Left cardiac atrium (tissue), 4 donors: ENCODE measurements around the gene RESF1. TPM values are rescaled to one million over a fixed set of nuclear protein-coding genes. Genes with fewer than 3 reads are reported as not detected.

Source experiments
- ATAC-seq, 2 donors: fragments of 200-7000 bp; cut with Tn5 transposase; one replicate each; pipeline ENCODE4 v1.9.1; 2020; ENCODE audit warnings: mild to moderate bottlenecking in 2 of 2, moderate library complexity in 2 of 2
- DNase-seq: peaks from one replicate; pipeline ENCODE4 v3.0.0-alpha.2; 2020
- intact Hi-C, 2 donors: fragments of 100-400 bp; cut with DNase I; formaldehyde crosslinking; loops; one replicate each; pipeline versions ENCODE4 v1.14.1 to v1.15.1; 2022 to 2023
- total RNA-seq, 2 donors: library from RNA; stranded (reverse); fragmentation: NEBNext Ultra II Directional; extraction: Animal tissue kit (Norgen Biotek cat#: 25700); gene quantifications; one replicate each; pipeline ENCODE4 v1.2.1, GENCODE V29; 2021
- donor health status: DM: no; HTN: yes; CAD: no.
- donor health status: DM: no; HTN: yes; CAD: no; lungs with severe emphysema.
- donor health status: DM: yes; HTN: yes; CAD: no.
- donor health status: Dilated cardiomyopathy.

Gene RESF1
- total RNA-seq, 2 donors from 2014 or later: 19.8 to 31.2 TPM

DNA sequence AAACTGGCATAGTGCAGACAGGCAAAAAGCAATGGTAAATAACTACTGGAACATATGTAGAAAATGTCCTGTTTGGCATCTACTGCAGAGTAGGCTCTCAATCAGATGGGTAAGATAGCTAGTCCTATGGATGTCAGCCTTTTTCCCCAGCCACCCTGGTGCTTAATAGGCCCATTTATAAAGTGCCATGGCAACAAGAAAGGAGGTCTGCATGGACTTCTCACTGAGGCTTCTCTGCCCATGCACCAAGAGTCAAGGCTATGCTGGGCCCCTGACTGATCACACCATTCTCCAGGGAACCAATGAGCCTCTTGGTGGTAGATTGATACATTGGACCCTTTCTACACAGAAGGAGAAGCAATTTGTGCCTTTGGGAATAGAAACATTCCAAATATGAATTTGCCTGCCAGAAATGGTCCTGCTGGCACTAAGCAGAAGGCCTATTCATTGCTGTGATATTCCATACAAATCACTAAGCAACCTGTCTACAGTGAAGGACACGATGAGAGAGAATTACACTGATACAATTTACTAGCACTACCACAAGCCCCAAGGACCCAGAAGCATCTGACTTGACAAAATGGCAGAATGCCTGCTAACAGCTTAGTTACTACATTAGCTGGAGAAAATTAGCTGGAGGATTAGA, 43.8 kb downstream of the RESF1 start:
- DNase-seq (no peak), ATAC-seq (peak; percentile 27 to 53)
- intact Hi-C loops: no loop called here

DNA sequence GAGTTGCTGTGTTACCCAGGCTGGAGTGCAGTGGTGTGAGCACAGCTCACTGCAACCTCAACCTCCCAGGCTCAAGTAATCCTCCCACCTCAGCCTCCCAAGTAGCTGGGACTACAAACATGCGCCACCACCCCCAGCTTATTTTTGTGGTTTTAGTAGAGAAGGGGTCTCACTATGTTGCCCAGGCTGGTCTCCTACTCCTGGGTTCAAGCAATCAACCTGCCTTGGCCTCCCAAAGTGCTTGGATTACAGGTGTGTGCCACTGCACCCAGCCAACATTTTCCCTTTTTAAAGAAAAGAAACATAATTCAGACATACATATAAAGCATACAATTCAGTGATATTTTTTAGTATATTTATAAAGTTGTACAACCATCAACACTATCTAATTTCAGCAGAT, 44.4 kb downstream of the RESF1 start:
- intact Hi-C loops: no loop called here
- DNase-seq (no peak), ATAC-seq (no peak)

DNA sequence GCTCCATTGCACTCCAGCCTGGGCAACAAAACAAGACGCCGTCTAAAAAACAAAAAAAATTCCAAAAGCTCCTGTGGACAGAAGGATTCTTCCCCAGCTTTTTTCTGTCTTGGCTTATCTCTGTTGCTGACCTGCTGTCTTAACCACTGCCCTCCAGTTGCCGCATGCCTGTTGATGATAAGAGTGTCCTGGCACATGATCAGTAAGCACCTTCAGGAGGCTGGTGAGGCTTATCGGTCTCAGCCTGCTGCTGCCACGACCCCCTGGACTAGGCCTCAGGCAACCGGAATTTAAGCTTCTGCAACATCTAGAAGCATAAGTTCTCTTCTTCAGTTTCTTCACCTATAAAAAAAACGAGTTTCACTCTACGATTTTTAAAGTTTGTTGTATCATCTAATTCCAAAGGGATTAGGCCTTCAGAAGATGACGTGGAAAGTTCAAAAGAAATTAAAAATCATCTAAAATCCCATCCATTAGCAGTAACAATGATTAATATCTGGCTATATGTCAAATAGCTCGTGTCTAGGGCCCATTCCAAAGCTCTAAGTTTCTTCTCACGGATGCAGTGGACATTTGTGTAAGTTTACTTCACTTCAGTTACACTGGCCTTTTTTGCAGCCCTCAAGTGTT, 46.4 kb downstream of the RESF1 start:
- ATAC-seq (peak in 1 of 2 donors; percentile 33), DNase-seq (no peak)
- intact Hi-C loops: no loop called here

Other genes starting within 250 kb of the RESF1 start
- 10 to 100 TPM in 1 of 2 donors, 1 to 10 TPM in 1; 9.8 to 13.1 TPM for gene AMN1, start 230.4 kb upstream of the RESF1 start, total RNA-seq
- gene BICD1, start 147.4 kb downstream of the RESF1 start, total RNA-seq: 10 to 100 TPM in 1 of 2 donors, 1 to 10 TPM in 1; 5.6 to 14.6 TPM